HL-60 (cell line): Measurements from ENCODE around the gene SYT7.

Experiments used
- DNase-seq, 2 experiments: peaks; one replicate each; pipeline ENCODE4 v3.0.0-alpha.2; 2010 to 2020; ENCODE audit warnings: low read depth in 1 of 2, low spot score in 1 of 2
- H3K27ac ChIP-seq: fragments of 250-450 bp; sonication (Bioruptor Pico); replicated peaks from 2 replicates; pipeline ENCODE4 v1.5.1; 2020; ENCODE audit warnings: mild to moderate bottlenecking, moderate library complexity
- H3K27me3 ChIP-seq: fragments of 250-450 bp; sonication (Bioruptor Pico); 2 replicates; pipeline ENCODE4 v1.5.1; 2021; ENCODE audit warnings: mild to moderate bottlenecking, moderate library complexity; ENCODE audit not compliant: insufficient read depth, poor library complexity, severe bottlenecking
- H3K4me3 ChIP-seq: replicated peaks from 2 replicates; pipeline ENCODE4 v1.5.1; 2011; ENCODE audit warnings: mild to moderate bottlenecking, control low read depth, low read length; ENCODE audit not compliant: insufficient read depth
- GABPA ChIP-seq: IDR thresholded peaks from 2 replicates; pipeline ENCODE4 v1.6.1; 2012; ENCODE audit warnings: low read depth
- POLR2AphosphoS5 ChIP-seq: IDR thresholded peaks from 2 replicates; pipeline ENCODE4 v1.6.1; 2012; ENCODE audit warnings: low read depth
- SPI1 ChIP-seq: IDR thresholded peaks from 2 replicates; pipeline ENCODE4 v1.6.1; 2012; ENCODE audit warnings: low read depth, mild to moderate bottlenecking, borderline replicate concordance
- TF ChIP-seq, protein P1 (sequence below): IDR thresholded peaks from one replicate; pipeline ENCODE4 v1.5.1; 2011; ENCODE audit warnings: low read length, control low read depth, inconsistent platforms; ENCODE audit not compliant: insufficient read depth
- TF ChIP-seq, protein P2 (sequence below): IDR thresholded peaks from 2 replicates; pipeline ENCODE4 v1.6.1; 2012; ENCODE audit warnings: low read depth; ENCODE audit not compliant: insufficient replicate concordance

Gene SYT7

DNA sequence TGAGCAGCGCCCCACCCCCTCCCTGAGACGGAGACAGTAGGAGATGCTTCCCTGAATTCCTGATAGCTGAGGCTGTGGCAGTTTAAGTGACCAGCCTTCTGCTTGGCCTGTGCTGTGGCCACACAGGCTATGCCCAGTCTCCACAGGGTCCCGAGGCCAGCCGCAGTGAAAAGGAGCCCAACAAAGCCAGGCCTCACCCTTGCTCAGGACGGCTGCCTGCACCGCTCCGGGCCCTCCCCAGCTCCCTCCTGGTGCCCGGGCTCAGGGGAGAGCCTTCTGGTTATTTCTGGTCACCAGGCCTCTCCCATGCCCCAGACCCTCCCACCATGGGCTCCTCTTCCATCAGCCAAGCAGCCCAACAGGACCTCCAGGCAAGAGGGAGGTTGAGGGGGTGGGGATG, 43.5 kb downstream of the SYT7 start:
- DNase-seq: no peak
- H3K4me3 ChIP-seq: no peak overlapping the region
- no peak overlapping the region for H3K27ac ChIP-seq
- peaks cover 9% of the 10 kb centered on the region for H3K27me3 ChIP-seq
- TF ChIP-seq POLR2AphosphoS5 (no peak), GABPA (no peak), SPI1 (no peak)
- TF ChIP-seq, protein P1, sequence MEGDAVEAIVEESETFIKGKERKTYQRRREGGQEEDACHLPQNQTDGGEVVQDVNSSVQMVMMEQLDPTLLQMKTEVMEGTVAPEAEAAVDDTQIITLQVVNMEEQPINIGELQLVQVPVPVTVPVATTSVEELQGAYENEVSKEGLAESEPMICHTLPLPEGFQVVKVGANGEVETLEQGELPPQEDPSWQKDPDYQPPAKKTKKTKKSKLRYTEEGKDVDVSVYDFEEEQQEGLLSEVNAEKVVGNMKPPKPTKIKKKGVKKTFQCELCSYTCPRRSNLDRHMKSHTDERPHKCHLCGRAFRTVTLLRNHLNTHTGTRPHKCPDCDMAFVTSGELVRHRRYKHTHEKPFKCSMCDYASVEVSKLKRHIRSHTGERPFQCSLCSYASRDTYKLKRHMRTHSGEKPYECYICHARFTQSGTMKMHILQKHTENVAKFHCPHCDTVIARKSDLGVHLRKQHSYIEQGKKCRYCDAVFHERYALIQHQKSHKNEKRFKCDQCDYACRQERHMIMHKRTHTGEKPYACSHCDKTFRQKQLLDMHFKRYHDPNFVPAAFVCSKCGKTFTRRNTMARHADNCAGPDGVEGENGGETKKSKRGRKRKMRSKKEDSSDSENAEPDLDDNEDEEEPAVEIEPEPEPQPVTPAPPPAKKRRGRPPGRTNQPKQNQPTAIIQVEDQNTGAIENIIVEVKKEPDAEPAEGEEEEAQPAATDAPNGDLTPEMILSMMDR: no peak
- TF ChIP-seq, protein P2, sequence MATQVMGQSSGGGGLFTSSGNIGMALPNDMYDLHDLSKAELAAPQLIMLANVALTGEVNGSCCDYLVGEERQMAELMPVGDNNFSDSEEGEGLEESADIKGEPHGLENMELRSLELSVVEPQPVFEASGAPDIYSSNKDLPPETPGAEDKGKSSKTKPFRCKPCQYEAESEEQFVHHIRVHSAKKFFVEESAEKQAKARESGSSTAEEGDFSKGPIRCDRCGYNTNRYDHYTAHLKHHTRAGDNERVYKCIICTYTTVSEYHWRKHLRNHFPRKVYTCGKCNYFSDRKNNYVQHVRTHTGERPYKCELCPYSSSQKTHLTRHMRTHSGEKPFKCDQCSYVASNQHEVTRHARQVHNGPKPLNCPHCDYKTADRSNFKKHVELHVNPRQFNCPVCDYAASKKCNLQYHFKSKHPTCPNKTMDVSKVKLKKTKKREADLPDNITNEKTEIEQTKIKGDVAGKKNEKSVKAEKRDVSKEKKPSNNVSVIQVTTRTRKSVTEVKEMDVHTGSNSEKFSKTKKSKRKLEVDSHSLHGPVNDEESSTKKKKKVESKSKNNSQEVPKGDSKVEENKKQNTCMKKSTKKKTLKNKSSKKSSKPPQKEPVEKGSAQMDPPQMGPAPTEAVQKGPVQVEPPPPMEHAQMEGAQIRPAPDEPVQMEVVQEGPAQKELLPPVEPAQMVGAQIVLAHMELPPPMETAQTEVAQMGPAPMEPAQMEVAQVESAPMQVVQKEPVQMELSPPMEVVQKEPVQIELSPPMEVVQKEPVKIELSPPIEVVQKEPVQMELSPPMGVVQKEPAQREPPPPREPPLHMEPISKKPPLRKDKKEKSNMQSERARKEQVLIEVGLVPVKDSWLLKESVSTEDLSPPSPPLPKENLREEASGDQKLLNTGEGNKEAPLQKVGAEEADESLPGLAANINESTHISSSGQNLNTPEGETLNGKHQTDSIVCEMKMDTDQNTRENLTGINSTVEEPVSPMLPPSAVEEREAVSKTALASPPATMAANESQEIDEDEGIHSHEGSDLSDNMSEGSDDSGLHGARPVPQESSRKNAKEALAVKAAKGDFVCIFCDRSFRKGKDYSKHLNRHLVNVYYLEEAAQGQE: no peak

DNA sequence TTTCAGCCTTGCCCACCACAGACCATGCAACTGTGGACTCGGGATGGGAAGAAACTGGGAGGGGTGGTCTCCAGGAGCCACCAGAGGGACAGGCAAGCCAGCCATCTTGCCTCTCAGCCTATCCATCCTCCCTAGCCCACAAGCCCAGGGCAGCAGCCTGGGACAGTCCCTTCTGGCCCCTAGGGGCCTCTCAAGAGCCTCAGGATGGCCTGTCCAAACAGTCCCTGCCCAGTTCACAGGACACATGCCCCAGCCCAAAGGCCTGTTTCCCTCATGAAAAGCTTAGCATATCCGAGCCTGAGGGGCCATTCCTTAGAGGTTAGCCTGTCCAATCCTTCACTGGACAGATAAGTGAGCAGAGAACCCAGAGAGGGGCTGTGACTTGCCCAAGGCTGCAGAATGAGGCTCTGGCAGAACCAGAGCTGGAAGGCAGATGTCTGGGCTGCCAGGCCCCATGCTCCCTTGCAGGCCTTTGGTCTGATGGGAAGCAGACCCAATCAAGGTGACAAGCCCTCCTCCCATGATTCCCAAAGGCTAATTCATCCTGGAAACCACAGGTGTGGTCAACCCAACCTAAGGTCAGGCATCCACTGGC, 44.1 kb downstream of the SYT7 start:
- H3K27me3 ChIP-seq: peaks cover 9% of the 10 kb centered on the region
- no peak for DNase-seq
- TF ChIP-seq GABPA: no peak
- TF ChIP-seq, protein P1: no peak
- TF ChIP-seq SPI1: no peak
- TF ChIP-seq, protein P2: no peak
- TF ChIP-seq POLR2AphosphoS5: no peak
- H3K4me3 ChIP-seq: no peak overlapping the region
- H3K27ac ChIP-seq: no peak overlapping the region

DNA sequence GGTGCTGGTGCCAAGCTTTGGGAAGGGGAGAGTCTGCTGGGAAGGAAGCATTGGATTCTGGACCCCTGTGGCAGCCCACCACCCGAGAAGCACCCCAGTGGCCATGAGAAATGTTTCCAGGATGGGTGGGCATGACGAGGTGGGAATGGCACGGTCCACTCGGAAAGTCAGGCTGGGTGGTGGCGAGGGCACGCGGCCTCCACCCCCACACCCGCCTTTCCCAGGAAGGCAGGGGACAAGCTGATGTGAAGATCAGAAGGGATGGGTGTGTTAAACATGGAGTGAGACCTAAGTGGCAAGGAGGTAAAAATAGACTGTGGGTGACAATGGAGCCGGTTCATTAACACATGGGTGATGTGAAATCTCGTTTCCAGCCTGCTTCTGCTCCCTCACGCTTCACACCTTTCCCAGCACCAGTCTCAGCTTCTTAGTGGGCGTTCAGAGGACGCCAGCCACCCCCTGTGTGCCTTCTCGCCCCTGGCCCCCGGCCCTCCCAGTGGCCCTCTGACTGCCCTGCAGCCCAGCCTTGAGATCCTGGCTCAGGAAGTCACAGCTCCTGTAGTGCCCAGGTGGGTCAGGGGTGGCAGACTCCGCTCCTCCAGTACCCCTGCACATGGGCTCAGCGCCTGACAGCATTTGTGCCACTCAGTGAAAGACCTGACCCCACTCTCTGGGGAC, 44.7 kb downstream of the SYT7 start:
- peaks cover 9% of the 10 kb centered on the region for H3K27me3 ChIP-seq

DNA sequence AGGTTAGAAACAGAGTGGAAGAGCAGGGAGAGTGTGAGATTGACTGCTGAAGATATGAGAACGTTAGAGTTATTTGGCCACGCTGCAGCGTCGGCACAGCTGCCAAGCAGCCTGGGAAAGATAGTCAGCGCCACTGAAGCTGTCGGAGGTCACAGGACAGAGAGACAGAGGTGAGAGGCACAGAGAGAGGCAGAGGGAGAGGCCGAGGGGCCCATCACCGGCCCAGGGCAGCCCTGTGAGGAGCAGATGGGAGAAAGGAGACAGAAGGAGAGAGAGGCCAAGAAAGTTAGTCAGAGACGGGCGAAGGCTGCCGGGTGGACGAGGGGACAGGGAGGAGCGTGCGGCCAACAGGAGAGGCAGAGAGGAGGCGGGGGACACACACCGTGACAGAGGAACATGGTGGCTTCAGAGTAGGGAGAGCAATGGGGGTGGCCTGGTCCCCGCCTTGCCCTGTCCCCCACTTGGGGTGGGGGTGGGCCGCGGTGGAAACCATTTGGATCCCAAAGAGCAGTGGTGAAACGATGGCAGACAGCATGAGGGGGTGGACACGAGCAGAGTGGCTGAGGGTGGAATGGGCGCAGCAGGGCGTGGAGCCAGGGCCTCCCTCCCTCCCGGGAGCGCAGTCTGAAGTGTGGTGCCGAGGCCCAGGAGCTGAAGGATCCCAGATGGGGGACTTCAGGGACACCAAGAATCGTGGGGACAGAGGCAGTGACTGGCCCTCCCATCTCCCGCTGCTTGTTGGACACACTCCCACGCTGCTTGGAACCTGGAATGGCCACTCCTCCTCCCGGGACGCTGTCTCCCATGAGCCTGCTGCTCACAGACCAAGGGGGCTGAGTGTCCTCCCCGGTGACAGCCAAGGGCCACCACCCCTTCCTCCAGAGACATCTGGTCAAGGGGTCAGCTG, 45.7 kb downstream of the SYT7 start:
- no peak overlapping the region for H3K4me3 ChIP-seq
- H3K27ac ChIP-seq: no peak overlapping the region
- DNase-seq: no peak
- H3K27me3 ChIP-seq: peaks cover 9% of the 10 kb centered on the region
- TF ChIP-seq GABPA (no peak), SPI1 (no peak), POLR2AphosphoS5 (no peak)
- TF ChIP-seq, protein P2: no peak
- TF ChIP-seq, protein P1: no peak

More for the DNA sequence above, 44.7 kb downstream of the SYT7 start:
- no peak overlapping the region for H3K4me3 ChIP-seq
- DNase-seq: no peak
- no peak overlapping the region for H3K27ac ChIP-seq
- no peak for TF ChIP-seq GABPA
- TF ChIP-seq SPI1: no peak
